Choroid plexus epithelial cell (primary cell): ENCODE measurements around the gene CHST15.

Source experiments
- DNase-seq: peaks from one replicate; pipeline ENCODE4 v3.0.0-alpha.2; 2010; ENCODE audit warnings: low read depth
- H3K4me3 ChIP-seq: 2 replicates; pipeline ENCODE4 v1.5.1; 2011; ENCODE audit warnings: low read depth, mild to moderate bottlenecking, control low read depth, low read length, moderate library complexity
- CTCF ChIP-seq: conservative IDR thresholded peaks from 2 replicates; pipeline ENCODE4 v1.5.1; 2011; ENCODE audit warnings: low read depth, mild to moderate bottlenecking, control low read depth, inconsistent platforms, low read length, moderate library complexity

The CHST15 gene

DNA sequence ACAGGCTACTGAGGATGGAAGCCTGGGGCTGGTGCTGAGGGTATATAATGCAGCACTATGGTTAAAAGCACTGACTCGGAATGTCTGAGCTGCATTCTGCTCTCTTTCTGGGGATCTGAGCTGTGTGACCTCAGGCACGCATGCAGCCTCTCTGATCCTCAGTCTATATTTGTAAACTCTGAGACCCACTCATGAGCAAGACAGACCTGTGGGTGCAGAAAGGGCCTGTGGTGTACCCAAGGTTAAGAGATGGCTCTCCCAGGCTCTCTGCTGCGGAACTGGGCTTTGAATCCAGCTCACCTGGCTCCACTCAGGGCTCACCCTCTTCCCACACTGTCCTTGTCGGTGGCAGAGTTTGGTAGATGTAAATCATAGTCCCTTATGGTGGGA lies 89.9 kb downstream of the CHST15 start:
- TF ChIP-seq CTCF: no peak
- no peak overlapping the region for H3K4me3 ChIP-seq
- no peak for DNase-seq

- no peak overlapping the region for H3K4me3 ChIP-seq
- TF ChIP-seq CTCF: no peak
- no peak for DNase-seq
These were observed 90.4 kb downstream of the CHST15 start for GRCh38 chr10:124003070-124003419.

DNA sequence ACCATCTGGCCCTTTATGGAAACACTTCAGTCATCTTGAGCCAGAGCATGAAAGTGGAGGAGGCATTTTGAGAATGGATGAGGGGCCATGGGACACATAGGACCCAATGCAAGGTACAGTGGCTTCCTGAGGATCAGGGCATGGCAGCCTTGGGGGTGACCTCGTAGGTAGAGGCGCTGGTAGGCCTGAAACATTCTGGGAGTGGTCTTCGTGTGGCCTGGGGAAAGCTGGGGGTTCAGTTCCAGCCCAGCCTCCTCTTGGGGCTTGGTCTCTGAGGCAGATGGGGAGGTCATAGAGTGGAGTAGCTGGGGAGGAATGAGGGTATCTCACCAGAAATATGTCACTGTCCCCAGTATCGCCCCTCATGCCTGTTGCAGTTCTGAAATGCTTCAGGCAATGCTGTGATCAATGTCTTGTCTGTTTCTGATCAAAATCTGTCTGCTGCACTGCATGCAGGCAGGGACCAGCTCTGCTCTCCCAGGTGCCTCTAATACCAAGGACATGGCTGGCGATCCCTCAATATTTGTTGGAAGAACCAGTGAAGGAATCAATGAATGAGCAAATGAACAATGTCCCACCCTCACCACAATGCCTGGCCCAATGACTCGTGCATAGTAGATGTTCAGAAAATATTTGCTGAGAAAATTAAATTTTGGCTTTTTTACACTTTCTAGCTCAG lies 90.9 kb downstream of the CHST15 start:
- no peak for TF ChIP-seq CTCF
- no peak for DNase-seq
- H3K4me3 ChIP-seq: no peak overlapping the region

DNA sequence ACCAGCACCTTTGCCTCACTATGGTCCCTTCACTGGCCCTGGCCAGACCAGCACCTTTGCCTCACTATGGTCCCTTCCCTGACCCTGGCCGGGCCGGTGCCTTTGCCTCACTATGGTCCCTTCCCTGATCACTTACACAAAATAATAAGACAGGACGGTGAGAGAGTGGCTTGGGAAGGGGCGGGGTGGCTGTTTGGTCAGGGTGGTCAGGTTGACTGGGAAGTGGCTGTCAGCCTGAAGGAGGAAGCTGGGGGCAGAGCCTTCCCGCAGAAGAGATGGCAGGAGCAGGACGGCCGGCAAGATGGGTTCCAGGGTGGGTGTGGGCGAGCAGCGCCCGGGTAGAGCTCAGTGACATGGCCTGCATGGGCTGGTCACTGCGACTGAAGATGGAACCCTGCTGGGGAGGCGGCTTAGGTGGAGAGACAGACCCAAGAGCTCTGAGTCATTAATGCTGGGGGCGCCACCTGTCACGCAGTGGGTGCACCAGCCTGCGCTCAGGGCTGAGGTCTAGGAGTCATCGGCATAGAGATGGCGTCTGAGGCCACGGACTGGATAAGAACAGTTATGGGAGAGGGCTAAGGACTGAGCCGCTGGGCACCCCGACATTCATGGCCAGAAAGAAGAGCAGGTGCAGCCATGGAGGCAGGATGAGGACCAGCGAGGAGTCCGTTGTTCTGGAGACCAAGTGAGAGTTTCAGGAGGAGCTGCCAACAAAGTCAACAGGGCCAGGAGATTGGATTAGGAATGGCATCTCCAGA lies 91.8 kb downstream of the CHST15 start:
- no peak for TF ChIP-seq CTCF
- H3K4me3 ChIP-seq: no peak overlapping the region
- no peak for DNase-seq

- no peak overlapping the region for H3K4me3 ChIP-seq
- DNase-seq: no peak
- no peak for TF ChIP-seq CTCF
These were observed 92.6 kb downstream of the CHST15 start for GRCh38 chr10:124000792-124001201.

- no peak for DNase-seq
- TF ChIP-seq CTCF: no peak
- H3K4me3 ChIP-seq: no peak overlapping the region
These were observed 93.3 kb downstream of the CHST15 start for GRCh38 chr10:123999956-124000615.
